Sigmoid colon (tissue), 7 donors: Measurements from ENCODE around the gene SREBF2. TPM values are rescaled to one million over a fixed set of nuclear protein-coding genes. Genes with fewer than 3 reads are reported as not detected.

Experiments
- DNase-seq: peaks from one replicate; pipeline ENCODE4 v3.0.0-alpha.2; 2019
- H3K27ac ChIP-seq, 4 donors: fragments of 200-600 bp; sonication (generic); one replicate each; pipeline ENCODE4 v1.5.1; 2016 to 2019; ENCODE audit warnings: mild to moderate bottlenecking in 1 of 4
- H3K27me3 ChIP-seq, 3 donors: fragments of 200-600 bp; sonication (generic); one replicate each; pipeline ENCODE4 v1.5.1; 2019; ENCODE audit warnings: mild to moderate bottlenecking in 1 of 3
- H3K36me3 ChIP-seq, 4 donors: fragments of 200-600 bp; sonication (generic); one replicate each; pipeline ENCODE4 v1.5.1; 2016 to 2019
- H3K4me1 ChIP-seq, 4 donors: fragments of 200-600 bp; sonication (generic); one replicate each; pipeline ENCODE4 v1.5.1; 2017 to 2019
- H3K4me3 ChIP-seq, 4 donors: fragments of 200-600 bp; sonication (generic); one replicate each; pipeline ENCODE4 v1.5.1; 2017 to 2019; ENCODE audit warnings: mild to moderate bottlenecking in 2 of 4, moderate library complexity in 1 of 4
- H3K9me3 ChIP-seq, 4 donors: fragments of 200-600 bp in 3 of 4; sonication (generic) in 3 of 4; one replicate each; pipeline versions ENCODE4 v1.5.1 to v1.6.1; 2013 to 2019
- EP300 ChIP-seq, 4 donors: sonication (generic); formaldehyde crosslinking; IDR thresholded peaks; one replicate each; pipeline ENCODE4 v1.6.1; 2017; ENCODE audit warnings: antibody characterized with exemption in 4 of 4
- POLR2A ChIP-seq, 2 donors: fragments of 450-650 bp; IDR thresholded peaks; one replicate each; pipeline ENCODE4 v1.6.1; 2016; ENCODE audit warnings: antibody characterized with exemption in 2 of 2, mild to moderate bottlenecking in 2 of 2, moderate library complexity in 2 of 2
- POLR2AphosphoS5 ChIP-seq, 4 donors: sonication (generic); formaldehyde crosslinking; IDR thresholded peaks; one replicate each; pipeline ENCODE4 v1.6.1; 2017; ENCODE audit warnings: antibody characterized with exemption in 4 of 4
- WGBS, 2 donors: extraction: QIAGEN DNeasy Blood & Tissue Kit; methylation state at CpG; one replicate each; pipeline ENCODE4 v1.1.7; 2013; 5-methylcytosine and 5-hydroxymethylcytosine counted together
- intact Hi-C: fragments of 100-400 bp; cut with DNase I; formaldehyde crosslinking; loops from one replicate; pipeline ENCODE4 v1.15.1; 2023
- polyA plus RNA-seq, 3 donors: library from polyadenylated mRNA; stranded (reverse); fragments of 200-250 nt; gene quantifications; one replicate each; pipeline ENCODE4 v1.2.3, GENCODE V29; 2013
- total RNA-seq, 4 donors: library from RNA; depleted of rRNA; stranded (reverse); fragments of >200 nt; gene quantifications; one replicate each; pipeline ENCODE4 v1.1.0, GENCODE V29; 2016
- TF ChIP-seq, protein P1 (sequence below), 4 experiments: fragments of 450-650 bp in 3 of 4; fragments of 200-600 bp in 1 of 4; IDR thresholded peaks; one replicate each; pipeline ENCODE4 v1.5.1; 2016 to 2019; ENCODE audit warnings: antibody characterized with exemption in 4 of 4, mild to moderate bottlenecking in 3 of 4, moderate library complexity in 2 of 4
- donor health status: healthy with polysubstance abuse.
- donor health status: Bipolar disorder and iron deficiency.
- donor health status: healthy.

The SREBF2 gene
- total and polyA plus RNA-seq, 7 donors, result 13.8 to 132 (median 25.3) TPM

- TF ChIP-seq EP300 (IDR thresholded peaks at IDR 0.05), result no peak
- TF ChIP-seq POLR2A (IDR thresholded peaks at IDR 0.05), result no peak
- TF ChIP-seq, protein P1, sequence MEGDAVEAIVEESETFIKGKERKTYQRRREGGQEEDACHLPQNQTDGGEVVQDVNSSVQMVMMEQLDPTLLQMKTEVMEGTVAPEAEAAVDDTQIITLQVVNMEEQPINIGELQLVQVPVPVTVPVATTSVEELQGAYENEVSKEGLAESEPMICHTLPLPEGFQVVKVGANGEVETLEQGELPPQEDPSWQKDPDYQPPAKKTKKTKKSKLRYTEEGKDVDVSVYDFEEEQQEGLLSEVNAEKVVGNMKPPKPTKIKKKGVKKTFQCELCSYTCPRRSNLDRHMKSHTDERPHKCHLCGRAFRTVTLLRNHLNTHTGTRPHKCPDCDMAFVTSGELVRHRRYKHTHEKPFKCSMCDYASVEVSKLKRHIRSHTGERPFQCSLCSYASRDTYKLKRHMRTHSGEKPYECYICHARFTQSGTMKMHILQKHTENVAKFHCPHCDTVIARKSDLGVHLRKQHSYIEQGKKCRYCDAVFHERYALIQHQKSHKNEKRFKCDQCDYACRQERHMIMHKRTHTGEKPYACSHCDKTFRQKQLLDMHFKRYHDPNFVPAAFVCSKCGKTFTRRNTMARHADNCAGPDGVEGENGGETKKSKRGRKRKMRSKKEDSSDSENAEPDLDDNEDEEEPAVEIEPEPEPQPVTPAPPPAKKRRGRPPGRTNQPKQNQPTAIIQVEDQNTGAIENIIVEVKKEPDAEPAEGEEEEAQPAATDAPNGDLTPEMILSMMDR (IDR thresholded peaks at IDR 0.05), result no peak
- no peak for TF ChIP-seq POLR2AphosphoS5 (IDR thresholded peaks at IDR 0.05)
- 70 to 87% methylated on average over 6 of the region's 6 CpGs for WGBS, 2 donors
- Histone ChIP-seq H3K4me3 (no peak overlapping the region), H3K9me3 (no peaks in the 10 kb centered on the region), H3K4me1 (peaks cover 0 to 8% (median 0%) of the 10 kb centered on the region in 4 donors), H3K36me3 (no peaks in the 10 kb centered on the region), H3K27me3 (no peaks in the 10 kb centered on the region), H3K27ac (no peak overlapping the region)
- intact Hi-C loops, result loop anchor here (2.0 kb wide), 1 partner anchor 117 kb away; no protein-coding TSS in a partner anchor
- no peak for DNase-seq
Observed at GRCh38 chr22:41823797-41824196, 9.1 kb upstream of the SREBF2 start.

DNA sequence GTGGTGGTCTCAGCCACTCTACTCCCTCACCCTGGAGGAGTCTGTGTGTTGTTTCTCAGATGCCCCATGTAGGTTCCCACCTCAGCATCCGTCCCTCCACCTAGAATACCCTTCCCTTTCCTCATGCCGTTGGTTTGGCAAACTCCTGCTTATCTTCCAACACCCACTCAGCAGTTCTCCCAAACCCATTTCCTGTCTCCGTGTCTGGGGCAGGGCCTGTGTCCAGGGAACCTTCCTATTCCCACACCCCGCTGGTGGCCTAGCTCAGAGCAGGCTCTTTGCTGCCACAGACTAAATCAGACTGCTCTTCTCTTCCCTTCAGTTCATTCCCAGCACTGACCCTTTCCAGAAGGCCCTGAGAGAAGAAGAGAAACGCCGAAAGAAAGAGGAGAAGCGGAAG, 7.5 kb upstream of the SREBF2 start:
- Histone ChIP-seq H3K4me1 (peaks cover 0 to 8% (median 0%) of the 10 kb centered on the region in 4 donors), H3K27ac (no peak overlapping the region), H3K4me3 (no peak overlapping the region), H3K36me3 (no peaks in the 10 kb centered on the region), H3K9me3 (no peaks in the 10 kb centered on the region), H3K27me3 (no peaks in the 10 kb centered on the region)
- WGBS, 2 donors, result 65 to 75% methylated on average over 7 of the region's 7 CpGs
- intact Hi-C loops, result no loop called here
- DNase-seq, result no peak
- TF ChIP-seq POLR2AphosphoS5 (IDR thresholded peaks at IDR 0.05) (no peak), POLR2A (IDR thresholded peaks at IDR 0.05) (no peak), EP300 (IDR thresholded peaks at IDR 0.05) (no peak)
- TF ChIP-seq, protein P1 (IDR thresholded peaks at IDR 0.05), result no peak

- no peak for DNase-seq
- intact Hi-C loops, result no loop called here
- H3K27ac ChIP-seq, result no peak overlapping the region
- no peaks in the 10 kb centered on the region for H3K36me3 ChIP-seq
- peaks cover 0 to 8% (median 0%) of the 10 kb centered on the region in 4 donors for H3K4me1 ChIP-seq
- H3K4me3 ChIP-seq, result no peak overlapping the region
- TF ChIP-seq POLR2A (IDR thresholded peaks at IDR 0.05), result no peak
- TF ChIP-seq, protein P1 (IDR thresholded peaks at IDR 0.05), result no peak
- TF ChIP-seq EP300 (IDR thresholded peaks at IDR 0.05), result no peak
- no peaks in the 10 kb centered on the region for H3K27me3 ChIP-seq
- no peaks in the 10 kb centered on the region for H3K9me3 ChIP-seq
- WGBS, 2 donors, result 34 to 75% methylated on average over 3 of the region's 3 CpGs
Observed at GRCh38 chr22:41826021-41826420, 6.9 kb upstream of the SREBF2 start.

DNA sequence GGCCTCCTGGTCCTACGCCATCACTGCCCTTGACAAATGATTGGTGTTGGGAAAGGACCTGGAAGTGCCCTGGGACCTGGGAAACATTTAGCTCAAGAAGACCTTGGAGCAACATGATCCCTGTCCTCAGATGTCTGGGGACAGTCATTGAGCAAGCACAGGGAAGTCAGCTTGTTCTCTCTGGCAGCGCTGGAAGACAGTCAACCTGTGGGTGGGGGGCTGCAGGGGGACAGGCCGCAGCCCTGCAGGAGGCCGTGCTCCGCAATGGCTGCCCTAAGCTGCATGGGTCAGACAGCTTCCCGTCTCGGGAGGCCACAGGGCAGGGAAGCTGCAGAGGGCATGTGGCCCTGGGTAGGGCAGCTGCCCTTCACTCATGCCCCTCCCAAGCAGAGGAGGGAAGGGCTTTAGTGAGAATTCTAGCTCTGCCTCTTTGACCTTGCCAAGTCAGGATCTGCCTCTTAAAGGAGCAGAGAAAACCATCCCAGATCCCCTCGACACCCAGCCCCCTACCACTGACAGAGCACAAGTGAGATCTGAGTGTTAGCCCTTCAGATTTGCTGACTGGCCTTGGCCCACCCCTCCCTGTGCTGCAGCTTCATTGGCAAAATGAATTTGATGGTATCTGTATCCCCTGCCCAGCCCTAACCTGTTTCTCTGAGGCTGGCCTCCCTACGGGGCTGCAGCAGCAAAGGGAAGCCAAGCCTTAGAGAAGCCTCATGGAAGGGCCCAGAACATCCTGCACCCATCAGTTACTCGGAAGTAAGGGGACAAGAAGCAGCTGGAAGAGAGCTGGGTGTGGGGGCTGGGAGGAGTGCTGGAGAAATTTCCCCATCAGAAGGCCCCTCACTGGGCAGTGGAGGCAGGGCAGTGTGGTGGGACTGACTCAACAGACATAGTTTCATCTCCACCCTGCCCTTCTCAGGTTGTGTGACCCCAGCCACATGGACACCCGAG, 6.2 kb upstream of the SREBF2 start:
- Histone ChIP-seq H3K4me3 (no peak overlapping the region), H3K27me3 (no peaks in the 10 kb centered on the region), H3K36me3 (no peaks in the 10 kb centered on the region), H3K27ac (no peak overlapping the region), H3K4me1 (peaks cover 0 to 12% (median under 1%) of the 10 kb centered on the region in 4 donors), H3K9me3 (no peaks in the 10 kb centered on the region)
- intact Hi-C loops, result no loop called here
- DNase-seq, result no peak
- TF ChIP-seq, protein P1 (IDR thresholded peaks at IDR 0.05), result peak in 1 of 4 experiments; percentile 6
- no peak for TF ChIP-seq POLR2A (IDR thresholded peaks at IDR 0.05)
- 37 to 66% methylated on average over 11 of the region's 11 CpGs for WGBS, 2 donors
